ENCODE data around the gene DMD.

DMD gene

DNA sequence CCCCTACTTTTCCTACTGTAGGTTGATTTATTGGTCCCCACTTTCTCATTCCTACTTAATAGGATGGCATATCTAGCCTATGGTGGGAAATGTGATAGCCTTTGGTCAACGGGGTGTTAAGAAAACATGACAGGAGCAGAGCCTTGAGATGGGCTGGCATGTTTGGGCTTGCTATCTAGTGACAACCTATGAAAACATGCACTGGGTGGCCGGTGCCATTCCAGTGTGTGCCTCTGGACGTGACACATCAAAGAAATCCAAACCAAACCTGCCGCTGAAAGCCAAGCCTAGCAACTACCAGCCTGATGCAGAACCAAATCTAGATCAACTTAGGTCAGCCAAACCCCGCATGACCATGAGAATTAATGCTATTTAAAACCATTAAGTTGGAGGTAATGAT lies 317.6 kb downstream of the DMD start:
- no peaks in the 10 kb centered on the region for H3K4me1 ChIP-seq (ENCODE audit: low read length)
- H3K27me3 ChIP-seq (ENCODE audit: low read depth, low read length) = no peaks in the 10 kb centered on the region
- TF ChIP-seq, protein P1, sequence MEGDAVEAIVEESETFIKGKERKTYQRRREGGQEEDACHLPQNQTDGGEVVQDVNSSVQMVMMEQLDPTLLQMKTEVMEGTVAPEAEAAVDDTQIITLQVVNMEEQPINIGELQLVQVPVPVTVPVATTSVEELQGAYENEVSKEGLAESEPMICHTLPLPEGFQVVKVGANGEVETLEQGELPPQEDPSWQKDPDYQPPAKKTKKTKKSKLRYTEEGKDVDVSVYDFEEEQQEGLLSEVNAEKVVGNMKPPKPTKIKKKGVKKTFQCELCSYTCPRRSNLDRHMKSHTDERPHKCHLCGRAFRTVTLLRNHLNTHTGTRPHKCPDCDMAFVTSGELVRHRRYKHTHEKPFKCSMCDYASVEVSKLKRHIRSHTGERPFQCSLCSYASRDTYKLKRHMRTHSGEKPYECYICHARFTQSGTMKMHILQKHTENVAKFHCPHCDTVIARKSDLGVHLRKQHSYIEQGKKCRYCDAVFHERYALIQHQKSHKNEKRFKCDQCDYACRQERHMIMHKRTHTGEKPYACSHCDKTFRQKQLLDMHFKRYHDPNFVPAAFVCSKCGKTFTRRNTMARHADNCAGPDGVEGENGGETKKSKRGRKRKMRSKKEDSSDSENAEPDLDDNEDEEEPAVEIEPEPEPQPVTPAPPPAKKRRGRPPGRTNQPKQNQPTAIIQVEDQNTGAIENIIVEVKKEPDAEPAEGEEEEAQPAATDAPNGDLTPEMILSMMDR (IDR thresholded peaks at IDR 0.05; ENCODE audit: low read depth, low read length) = no peak
- TF ChIP-seq EZH2phosphoT487 (IDR thresholded peaks at IDR 0.05; ENCODE audit: low read depth) = no peak

DNA sequence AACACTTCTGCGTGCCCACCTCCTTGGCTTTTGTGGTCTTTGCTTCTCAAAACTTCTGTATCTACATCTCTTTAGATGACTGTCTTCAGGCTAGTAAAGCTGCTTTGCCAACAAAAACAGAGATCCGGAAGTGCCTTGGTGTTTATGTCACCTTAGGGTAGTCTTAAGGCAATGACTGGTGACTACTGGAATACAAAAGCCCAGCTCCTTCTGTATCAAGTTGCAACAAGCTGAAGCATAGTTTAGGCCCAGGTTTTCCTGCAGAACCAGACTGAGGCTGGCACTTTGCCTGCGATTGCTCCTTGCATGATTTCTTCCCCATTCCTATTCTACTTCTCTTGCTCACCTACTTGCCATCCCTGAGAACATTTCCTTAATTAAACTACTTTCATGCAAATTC lies 333.8 kb downstream of the DMD start:
- no peak overlapping the region for H2AFZ ChIP-seq (ENCODE audit: low read depth, low read length)
- H3K9ac ChIP-seq (ENCODE audit: low read length) = no peak overlapping the region
- H3K4me2 ChIP-seq (ENCODE audit: low read length) = no peak overlapping the region
- TF ChIP-seq, protein P1 (IDR thresholded peaks at IDR 0.05; ENCODE audit: low read depth, low read length) = no peak
- TF ChIP-seq EZH2phosphoT487 (IDR thresholded peaks at IDR 0.05; ENCODE audit: low read depth) = no peak
- H3K79me2 ChIP-seq (ENCODE audit: low read length) = no peaks in the 10 kb centered on the region
- no peak overlapping the region for H3K27ac ChIP-seq (ENCODE audit: low read length)
- H3K9me3 ChIP-seq (ENCODE audit: insufficient read depth, low read length) = no peaks in the 10 kb centered on the region
- no peaks in the 10 kb centered on the region for H3K4me1 ChIP-seq (ENCODE audit: low read length)
- H4K20me1 ChIP-seq (ENCODE audit: insufficient read depth, low read length) = no peaks in the 10 kb centered on the region
- H3K4me3 ChIP-seq (ENCODE audit: low read length) = no peak overlapping the region
- no peaks in the 10 kb centered on the region for H3K36me3 ChIP-seq (replicated peaks; ENCODE audit: low read depth, low read length)
- no peaks in the 10 kb centered on the region for H3K27me3 ChIP-seq (ENCODE audit: low read depth, low read length)

More for the DNA sequence above, 317.6 kb downstream of the DMD start:
- Histone ChIP-seq H2AFZ (ENCODE audit: low read depth, low read length) (no peak overlapping the region), H3K4me3 (ENCODE audit: low read length) (no peak overlapping the region), H3K9ac (ENCODE audit: low read length) (no peak overlapping the region), H3K9me3 (ENCODE audit: insufficient read depth, low read length) (no peaks in the 10 kb centered on the region), H3K79me2 (ENCODE audit: low read length) (no peaks in the 10 kb centered on the region), H3K36me3 (replicated peaks; ENCODE audit: low read depth, low read length) (no peaks in the 10 kb centered on the region), H4K20me1 (ENCODE audit: insufficient read depth, low read length) (no peaks in the 10 kb centered on the region), H3K27ac (ENCODE audit: low read length) (no peak overlapping the region), H3K4me2 (ENCODE audit: low read length) (no peak overlapping the region)

DNA sequence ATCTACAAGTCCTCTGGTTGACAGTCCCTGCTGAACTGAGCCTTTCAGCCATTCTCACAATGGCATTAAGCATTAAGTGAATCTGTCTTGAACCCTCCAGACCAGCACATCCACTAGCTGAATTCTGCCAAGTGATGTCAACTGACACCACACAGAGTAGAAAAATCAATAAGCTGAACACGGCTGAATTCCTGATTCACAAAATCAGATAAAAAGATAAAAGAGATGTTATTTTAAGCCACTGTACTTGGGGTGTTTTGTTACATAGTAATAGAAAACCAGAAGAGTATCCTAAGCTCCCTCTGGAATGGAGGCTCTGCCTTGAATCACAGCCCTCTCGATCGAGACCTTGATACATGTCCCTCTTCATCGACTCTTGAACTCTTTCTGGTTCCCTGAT lies 336.5 kb downstream of the DMD start:
- H3K9me3 ChIP-seq (ENCODE audit: insufficient read depth, low read length) = no peaks in the 10 kb centered on the region
- no peak overlapping the region for H3K4me3 ChIP-seq (ENCODE audit: low read length)
- no peaks in the 10 kb centered on the region for H3K36me3 ChIP-seq (replicated peaks; ENCODE audit: low read depth, low read length)
- no peak overlapping the region for H3K9ac ChIP-seq (ENCODE audit: low read length)
- no peaks in the 10 kb centered on the region for H3K79me2 ChIP-seq (ENCODE audit: low read length)
- no peak overlapping the region for H2AFZ ChIP-seq (ENCODE audit: low read depth, low read length)
- no peak overlapping the region for H3K4me2 ChIP-seq (ENCODE audit: low read length)
- no peaks in the 10 kb centered on the region for H4K20me1 ChIP-seq (ENCODE audit: insufficient read depth, low read length)
- H3K27ac ChIP-seq (ENCODE audit: low read length) = no peak overlapping the region
- TF ChIP-seq, protein P1 (IDR thresholded peaks at IDR 0.05; ENCODE audit: low read depth, low read length) = no peak
- TF ChIP-seq EZH2phosphoT487 (IDR thresholded peaks at IDR 0.05; ENCODE audit: low read depth) = no peak
- H3K4me1 ChIP-seq (ENCODE audit: low read length) = no peaks in the 10 kb centered on the region
- no peaks in the 10 kb centered on the region for H3K27me3 ChIP-seq (ENCODE audit: low read depth, low read length)

DNA sequence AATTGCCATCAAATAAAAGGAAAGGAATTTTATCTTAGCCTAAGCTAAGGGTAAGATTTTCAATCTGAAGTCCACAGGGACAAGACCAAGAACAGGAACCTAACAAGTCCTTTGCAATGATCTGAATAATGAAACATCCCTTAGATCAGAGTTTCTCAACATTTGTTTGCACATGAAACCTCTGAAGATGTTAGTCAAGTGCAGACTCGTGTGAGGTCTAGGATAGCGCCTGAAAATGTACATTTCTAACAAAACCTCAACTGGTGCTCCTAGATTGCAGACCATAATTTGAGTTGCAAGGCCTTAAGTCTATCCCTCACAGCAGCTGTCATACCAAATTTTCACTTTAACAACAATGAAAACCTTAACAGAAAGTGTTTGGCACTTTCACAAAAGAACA lies 337.6 kb downstream of the DMD start:
- Histone ChIP-seq H3K4me3 (ENCODE audit: low read length) (no peak overlapping the region), H2AFZ (ENCODE audit: low read depth, low read length) (no peak overlapping the region), H3K9me3 (ENCODE audit: insufficient read depth, low read length) (no peaks in the 10 kb centered on the region), H3K9ac (ENCODE audit: low read length) (no peak overlapping the region), H3K27ac (ENCODE audit: low read length) (no peak overlapping the region), H3K27me3 (ENCODE audit: low read depth, low read length) (no peaks in the 10 kb centered on the region), H3K79me2 (ENCODE audit: low read length) (no peaks in the 10 kb centered on the region), H3K36me3 (replicated peaks; ENCODE audit: low read depth, low read length) (no peaks in the 10 kb centered on the region), H4K20me1 (ENCODE audit: insufficient read depth, low read length) (no peaks in the 10 kb centered on the region), H3K4me2 (ENCODE audit: low read length) (no peak overlapping the region), H3K4me1 (ENCODE audit: low read length) (no peaks in the 10 kb centered on the region)
- no peak for TF ChIP-seq EZH2phosphoT487 (IDR thresholded peaks at IDR 0.05; ENCODE audit: low read depth)
- TF ChIP-seq, protein P1 (IDR thresholded peaks at IDR 0.05; ENCODE audit: low read depth, low read length) = no peak

All from OCI-LY3 (cell line).